NCI-H2081 (cell line): ENCODE data around the gene TRAPPC2B.

ENCODE experiments used
- DNase-seq, 2 experiments: peaks; one replicate each; lab custom pipeline; 2025; lab: John Stamatoyannopoulos, UW

The TRAPPC2B gene

GRCh38 chr19:57362997-57363687, at the start of gene TRAPPC2B, which contains the start of gene ZNF547:
Gene TRAPPC2B, plus strand, starts transcription at chr19:57363551. Its CDS starts 1,283 bp downstream, at chr19:57364834.
Gene ZNF547, plus strand, starts transcription at chr19:57363551. Its CDS starts 5,005 bp downstream, at chr19:57368556.
- DNase-seq = peak; percentile 98 to 99

DNA sequence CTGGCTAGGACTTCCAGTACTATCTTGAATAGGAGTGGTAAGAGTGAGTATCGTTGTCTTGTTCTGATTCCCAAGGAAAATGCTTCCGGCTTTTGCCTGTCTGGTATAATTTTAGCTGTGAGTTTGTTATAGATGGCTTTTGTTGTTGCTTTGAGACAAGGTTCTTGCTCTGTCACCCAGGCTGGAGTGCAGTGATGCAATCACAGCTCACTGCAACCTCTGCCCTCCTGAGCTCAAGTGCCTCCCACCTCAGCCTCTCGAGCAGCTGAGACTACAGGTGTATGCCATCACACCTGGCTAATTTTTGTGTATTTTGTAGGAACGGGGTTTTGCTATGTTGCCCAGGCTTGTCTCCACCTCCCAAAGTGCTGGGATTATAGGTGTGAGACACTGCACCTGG, 49.2 kb upstream of the TRAPPC2B start:
- DNase-seq = no peak

DNA sequence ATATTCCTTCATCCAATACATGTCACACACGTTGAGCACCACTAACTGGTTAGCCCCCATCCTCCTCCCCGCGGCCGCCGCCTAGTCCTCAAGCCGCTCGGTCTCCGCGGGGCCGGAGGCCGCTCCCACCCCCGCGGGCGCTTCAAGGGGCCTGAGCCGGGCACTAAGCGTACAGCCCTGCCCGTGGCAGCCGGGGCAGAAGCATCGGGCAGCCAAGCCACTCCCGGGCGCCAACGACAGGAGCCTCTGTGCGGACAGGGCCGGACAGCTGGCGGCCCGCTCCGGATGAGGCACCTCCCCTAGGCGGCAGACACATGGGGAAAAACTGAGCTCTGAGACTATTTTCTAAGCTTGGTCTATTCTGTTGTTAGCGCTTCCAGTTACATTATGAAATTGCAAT, 45.8 kb upstream of the TRAPPC2B start:
- DNase-seq = no peak

GRCh38 chr19:57319869-57320179, 43.5 kb upstream of the TRAPPC2B start:
- no peak for DNase-seq

DNA sequence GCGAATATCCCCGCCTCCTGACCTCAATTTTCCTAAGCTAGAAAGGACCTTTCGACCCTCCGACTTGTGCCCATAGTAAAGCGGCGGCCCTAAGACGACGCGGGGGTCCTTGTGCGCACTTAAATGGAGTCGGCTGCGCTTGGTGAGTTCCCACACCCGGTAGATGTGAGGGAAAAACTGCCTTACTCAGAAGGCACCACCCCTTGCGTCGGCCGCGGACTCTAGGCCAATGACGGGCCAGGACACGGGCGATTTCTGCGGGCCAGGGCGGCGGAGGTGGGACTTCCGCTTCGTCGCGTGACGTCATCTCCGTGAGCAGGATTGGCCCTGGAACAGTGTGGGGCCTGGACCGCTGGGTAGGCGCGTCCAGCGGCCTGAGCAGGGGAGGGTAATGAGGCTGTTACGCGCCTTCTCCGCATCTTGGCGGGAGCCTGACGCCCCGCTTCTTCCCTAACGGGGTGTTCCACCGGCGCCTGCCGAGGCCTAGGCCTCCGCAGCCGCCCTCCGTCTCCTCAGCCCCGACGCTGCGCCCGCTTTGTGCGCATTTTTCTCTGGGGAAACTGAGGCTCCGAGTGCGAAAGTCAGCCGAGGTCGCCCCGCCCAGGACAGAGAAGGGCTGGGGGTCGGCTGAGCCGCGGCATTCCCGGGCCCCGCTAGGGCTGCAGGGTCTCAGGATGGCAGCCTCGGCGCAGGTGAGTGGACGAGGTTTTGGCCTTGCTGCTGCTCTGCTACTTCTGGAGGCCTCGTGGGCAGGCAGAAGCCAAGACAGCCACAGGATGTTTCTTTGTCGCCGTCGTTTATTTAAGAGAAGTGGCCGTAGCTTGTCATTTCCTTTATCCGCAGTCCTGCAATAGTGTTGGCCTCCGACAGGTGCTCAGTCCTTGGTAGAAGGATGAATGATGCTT, 42.9 kb upstream of the TRAPPC2B start, which contains the start of gene ZNF543:
TSS of gene ZNF543 (plus strand) at position 293 of the 905 bp plus-strand sequence. CDS start at position 675, 382 bp downstream.
- DNase-seq = peak; percentile 94 to 96

DNA sequence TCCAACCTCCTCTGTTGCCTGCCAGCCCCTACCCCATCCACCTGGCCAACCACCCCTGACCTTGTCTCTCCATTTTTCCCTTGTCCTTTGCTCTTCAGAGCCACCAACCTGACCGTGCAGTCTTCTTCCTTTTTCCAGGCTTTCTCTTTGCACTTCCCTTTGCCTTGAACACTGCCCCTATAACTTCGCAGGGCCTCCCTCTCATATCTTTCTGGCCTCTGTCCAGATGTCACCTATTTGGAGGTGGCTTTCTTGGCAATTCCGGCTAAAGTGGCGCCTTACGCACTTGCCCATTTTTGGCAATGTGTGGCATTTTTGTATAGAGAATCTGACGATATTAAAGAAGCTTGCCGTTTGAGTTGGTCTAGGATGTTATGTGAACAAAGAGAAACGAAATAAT, 42.2 kb upstream of the TRAPPC2B start:
- DNase-seq = no peak

- no peak for DNase-seq
Measured at GRCh38 chr19:57321751-57322150, 41.6 kb upstream of the TRAPPC2B start.

- no peak for DNase-seq
Measured at GRCh38 chr19:57324992-57325391, 38.4 kb upstream of the TRAPPC2B start.

GRCh38 chr19:57327993-57328392, 35.4 kb upstream of the TRAPPC2B start:
- DNase-seq = no peak

DNA sequence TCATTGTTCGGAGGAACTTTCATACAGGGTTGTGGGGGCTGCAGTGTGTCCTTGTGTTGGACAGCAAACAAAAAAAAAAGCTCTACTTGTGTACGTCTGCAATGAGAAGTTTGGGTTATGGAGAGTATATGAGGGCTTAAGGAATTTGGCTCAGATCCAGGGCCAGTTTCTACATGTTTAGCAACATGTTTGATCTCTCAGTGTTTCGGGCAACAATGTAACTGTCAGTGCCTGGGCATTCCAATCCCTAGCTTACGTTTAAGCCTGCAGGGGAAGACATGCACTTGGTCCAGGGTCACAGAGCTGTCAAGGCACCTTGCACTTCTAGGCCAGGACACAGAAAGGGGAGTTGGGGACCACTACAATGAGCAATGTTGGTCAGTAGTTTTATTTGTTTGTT, 29.2 kb upstream of the TRAPPC2B start:
- DNase-seq = no peak

GRCh38 chr19:57338877-57339276, 24.5 kb upstream of the TRAPPC2B start:
- no peak for DNase-seq

GRCh38 chr19:57342582-57342981, 20.8 kb upstream of the TRAPPC2B start:
- DNase-seq = no peak

GRCh38 chr19:57348136-57348535, 15.2 kb upstream of the TRAPPC2B start:
- DNase-seq = no peak

DNA sequence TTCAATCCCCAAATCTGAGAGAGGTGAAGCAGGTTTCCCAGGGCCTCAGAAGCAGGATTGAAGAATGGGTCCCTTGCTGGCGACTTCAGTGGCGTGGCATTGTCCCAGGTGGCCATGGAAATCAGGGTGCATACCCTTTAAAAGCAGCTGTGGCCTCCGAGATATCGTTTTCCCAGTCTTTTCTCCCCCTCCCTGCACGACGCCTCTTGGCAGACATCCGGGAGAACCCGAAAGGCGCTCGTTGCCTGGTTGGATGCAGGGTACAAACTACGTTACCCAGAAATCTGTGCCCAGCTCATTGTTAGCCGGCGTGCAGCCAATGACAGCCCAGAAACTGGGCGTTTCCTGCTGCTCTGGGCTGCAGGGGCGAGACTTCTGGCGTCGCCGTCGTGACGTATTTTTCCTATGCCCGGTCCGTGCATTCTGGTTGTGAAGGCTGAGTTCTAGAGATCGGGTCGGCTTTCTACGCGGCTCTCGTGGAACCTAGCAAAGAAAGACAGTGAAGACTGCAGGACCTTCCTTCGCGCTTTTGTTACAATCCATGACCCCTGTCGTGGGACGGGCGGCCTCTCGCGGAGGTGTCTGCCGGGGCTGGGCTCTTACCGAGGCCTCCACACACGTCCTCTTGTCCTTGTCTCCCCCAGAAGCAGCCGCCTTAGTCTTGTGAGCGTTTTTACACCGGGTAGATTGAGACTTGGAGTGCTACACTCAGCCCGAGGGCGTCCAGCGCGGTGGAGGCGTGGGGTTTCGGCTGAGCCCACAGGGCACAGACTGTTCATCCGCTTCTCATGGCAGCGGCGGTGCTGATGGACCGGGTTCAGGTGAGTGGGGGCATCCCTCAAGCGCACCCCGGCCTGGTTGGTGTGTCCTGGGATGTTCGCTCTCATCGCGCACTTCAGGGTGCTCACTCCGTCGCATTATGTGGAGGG, 12.2 kb upstream of the TRAPPC2B start, which contains the start of gene ZNF304:
TSS of gene ZNF304 (plus strand) at position 395 of the 929 bp plus-strand sequence. CDS start at position 789, 394 bp downstream.
- peak; percentile 90 to 98 for DNase-seq

GRCh38 chr19:57351867-57352266, 11.5 kb upstream of the TRAPPC2B start:
- DNase-seq = no peak

- no peak for DNase-seq
Measured at GRCh38 chr19:57355916-57356315, 7.4 kb upstream of the TRAPPC2B start.

- DNase-seq = no peak
Measured at GRCh38 chr19:57357406-57357805, 5.9 kb upstream of the TRAPPC2B start.

DNA sequence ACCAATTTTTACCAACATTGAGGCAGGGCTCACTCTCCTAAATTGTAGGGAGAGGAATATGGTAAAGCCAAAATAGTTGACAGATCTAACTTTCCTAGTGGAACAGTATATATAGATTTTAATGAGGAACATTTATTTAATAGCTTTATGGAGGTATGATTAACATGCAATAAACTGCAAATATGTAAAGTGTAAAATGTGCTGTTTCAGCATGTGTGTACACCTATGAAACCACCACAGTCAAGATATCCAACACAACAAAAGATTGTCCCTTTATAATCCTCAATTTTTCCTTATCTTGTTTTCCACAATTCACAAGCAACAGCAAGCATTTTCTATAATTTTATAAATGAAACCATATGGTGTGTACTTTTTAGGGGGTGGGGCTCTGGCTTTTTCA, 4.1 kb upstream of the TRAPPC2B start:
- no peak for DNase-seq

- DNase-seq = no peak
Measured at GRCh38 chr19:57362419-57362818, 932 bp upstream of the TRAPPC2B start.

GRCh38 chr19:57363688-57364181, 384 bp downstream of the TRAPPC2B start:
- DNase-seq = no peak

GRCh38 chr19:57366776-57367175, 3.4 kb downstream of the TRAPPC2B start:
- DNase-seq = no peak

DNA sequence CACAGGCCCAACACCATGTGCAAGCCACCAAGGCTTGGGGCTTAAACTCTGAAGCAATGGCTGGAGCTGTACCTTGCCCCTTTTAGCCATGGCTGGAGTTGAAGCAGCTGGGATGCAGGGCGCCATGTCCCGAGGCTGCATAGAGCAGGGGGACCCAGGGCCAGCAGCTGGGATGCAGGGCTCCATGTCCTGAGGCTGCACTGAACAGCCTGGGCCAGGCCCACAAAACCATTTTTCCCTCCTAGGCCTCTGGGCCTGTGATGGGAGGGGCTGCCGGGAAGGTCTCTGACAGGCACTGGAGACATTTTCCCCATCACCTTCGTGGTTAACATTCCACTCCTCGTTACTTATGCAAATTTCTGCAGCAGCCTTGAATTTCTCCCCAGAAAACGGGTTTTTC, 10.8 kb downstream of the TRAPPC2B start:
- no peak for DNase-seq
